Mesothelial cell of epicardium (in vitro differentiated cells): ENCODE data around the gene LRRC49. TPM values are rescaled to one million over a fixed set of nuclear protein-coding genes. Genes with fewer than 3 reads are reported as not detected.
"Not testable (repeated sequence)": the region's sequence is repeated elsewhere in the genome, so short reads cannot be mapped to it uniquely, and the experiment has no call there.

ENCODE experiments used
- DNase-seq, 2 experiments: peaks; one replicate each; pipeline ENCODE4 v3.0.0; 2021; ENCODE audit warnings: low spot score in 2 of 2; ENCODE audit not compliant: unreplicated experiment in 2 of 2
- H3K27ac Mint-ChIP-seq: 2 replicates; pipeline ENCODE4 v1.8.0; 2021; ENCODE audit warnings: mixed read lengths
- H3K27me3 Mint-ChIP-seq: 2 replicates; pipeline ENCODE4 v1.8.0; 2021; ENCODE audit warnings: low read depth, mixed read lengths
- H3K36me3 Mint-ChIP-seq: 2 replicates; pipeline ENCODE4 v1.8.0; 2021; ENCODE audit warnings: mixed read lengths
- H3K4me1 Mint-ChIP-seq: 2 replicates; pipeline ENCODE4 v1.8.0; 2021; ENCODE audit warnings: mixed read lengths
- H3K4me3 Mint-ChIP-seq: 2 replicates; pipeline ENCODE4 v1.8.0; 2021; ENCODE audit warnings: mild to moderate bottlenecking, moderate library complexity, mixed read lengths
- H3K9me3 Mint-ChIP-seq: 2 replicates; pipeline ENCODE4 v1.8.0; 2021; ENCODE audit warnings: mixed read lengths
- CTCF ChIP-seq: fragments of 200-600 bp; sonication (generic); IDR thresholded peaks from one replicate; pipeline ENCODE4 v1.5.0; 2021; ENCODE audit warnings: antibody characterized with exemption; ENCODE audit not compliant: unreplicated experiment
- total RNA-seq: library from RNA; stranded (reverse); gene quantifications from 3 replicates; pipeline ENCODE4 v1.2.1, GENCODE V29; 2021

The LRRC49 gene
- total RNA-seq, 1 donor from 2014 or later = 25.5 TPM

GRCh38 chr15:70922119-70922518 lies 29.5 kb downstream of the LRRC49 start:
- Mint-ChIP-seq H3K27me3 (no peaks in the 10 kb centered on the region), H3K36me3 (peaks cover 10% of the 10 kb centered on the region), H3K4me1 (no peaks in the 10 kb centered on the region), H3K9me3 (peaks cover 6% of the 10 kb centered on the region), H3K4me3 (no peak overlapping the region), H3K27ac (no peak overlapping the region)
- DNase-seq = no peak
- TF ChIP-seq CTCF = no peak

DNA sequence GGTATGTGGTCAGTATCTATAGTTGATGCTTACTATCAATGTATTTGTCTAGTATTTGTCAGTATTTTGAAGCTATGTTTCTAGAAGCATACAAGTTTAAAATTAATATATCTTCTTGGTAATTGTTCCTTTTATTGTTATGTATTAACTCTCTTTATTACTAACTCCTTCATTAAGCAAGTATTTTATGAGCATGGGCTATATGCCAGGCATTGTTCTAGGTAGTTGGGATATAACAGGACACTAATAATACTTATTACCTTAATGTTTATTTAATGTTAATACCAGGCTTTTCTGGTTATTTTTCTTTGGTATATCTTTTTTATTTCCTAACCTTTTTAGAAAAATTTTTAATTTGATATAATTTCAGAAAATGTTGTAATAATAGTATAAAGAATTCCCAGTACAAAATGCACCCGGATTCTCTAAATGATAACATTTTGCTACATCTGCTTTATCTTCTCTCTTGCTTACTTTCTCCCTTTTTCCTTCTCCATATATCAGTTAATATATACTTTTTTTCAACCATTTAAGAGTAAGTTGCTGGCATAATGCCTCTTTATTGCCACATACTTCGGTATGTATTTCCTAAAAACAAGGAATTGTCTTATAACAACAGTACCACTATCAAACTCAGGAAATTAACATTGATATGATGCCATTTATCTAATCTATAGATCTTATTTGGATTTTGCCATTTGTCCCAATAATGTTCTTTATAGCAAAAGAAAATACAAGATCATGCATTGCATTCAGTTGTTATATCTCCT lies 30.9 kb downstream of the LRRC49 start:
- TF ChIP-seq CTCF = no peak

GRCh38 chr15:70926914-70927313 lies 34.3 kb downstream of the LRRC49 start:
- H3K27ac Mint-ChIP-seq, H3K4me3 Mint-ChIP-seq, DNase-seq, H3K27me3 Mint-ChIP-seq, H3K4me1 Mint-ChIP-seq: not testable (repeated sequence)
- H3K36me3 Mint-ChIP-seq = peaks cover 26% of the 10 kb centered on the region
- H3K9me3 Mint-ChIP-seq = peaks cover 23% of the 10 kb centered on the region

More for the DNA sequence above, 30.9 kb downstream of the LRRC49 start:
- Mint-ChIP-seq H3K27ac (no peak overlapping the region), H3K4me3 (no peak overlapping the region), H3K27me3 (no peaks in the 10 kb centered on the region), H3K36me3 (peaks cover 14% of the 10 kb centered on the region), H3K4me1 (no peaks in the 10 kb centered on the region), H3K9me3 (peaks cover 11% of the 10 kb centered on the region)
- no peak for DNase-seq

- peaks cover 15% of the 10 kb centered on the region for H3K4me1 Mint-ChIP-seq
- no peak for TF ChIP-seq CTCF
Observed at GRCh38 chr15:70931821-70932220, 39.2 kb downstream of the LRRC49 start.

DNA sequence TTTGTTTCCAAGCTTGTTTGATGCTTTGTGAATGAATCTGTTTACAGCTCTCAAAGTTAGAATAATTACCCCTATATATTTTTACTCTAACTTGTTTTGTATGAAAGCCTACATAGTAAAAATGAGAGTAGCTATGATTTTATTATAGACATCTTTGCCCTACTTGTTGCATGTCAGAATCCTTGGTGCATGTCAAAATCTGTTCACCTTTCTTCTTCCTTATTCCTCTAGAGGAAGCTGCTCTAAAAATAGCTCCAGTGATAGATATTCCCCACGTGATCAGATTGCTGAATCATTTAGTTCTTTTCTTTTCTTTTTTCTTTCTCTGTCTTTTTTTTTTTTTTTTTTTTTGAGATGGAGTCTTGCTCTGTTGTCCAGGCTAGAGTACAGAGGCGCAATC lies 39.8 kb downstream of the LRRC49 start:
- H3K27me3 Mint-ChIP-seq = no peaks in the 10 kb centered on the region
- no peak for DNase-seq
- TF ChIP-seq CTCF = no peak
- H3K9me3 Mint-ChIP-seq = peaks cover 18% of the 10 kb centered on the region
- H3K4me1 Mint-ChIP-seq = peaks cover 16% of the 10 kb centered on the region
- H3K4me3 Mint-ChIP-seq = no peak overlapping the region
- no peak overlapping the region for H3K27ac Mint-ChIP-seq
- H3K36me3 Mint-ChIP-seq = peaks cover 16% of the 10 kb centered on the region

More at GRCh38 chr15:70931821-70932220, 39.2 kb downstream of the LRRC49 start:
- peaks cover 18% of the 10 kb centered on the region for H3K9me3 Mint-ChIP-seq
- H3K36me3 Mint-ChIP-seq = peaks cover 19% of the 10 kb centered on the region
- no peak overlapping the region for H3K27ac Mint-ChIP-seq
- no peaks in the 10 kb centered on the region for H3K27me3 Mint-ChIP-seq
- no peak for DNase-seq
- H3K4me3 Mint-ChIP-seq = no peak overlapping the region

DNA sequence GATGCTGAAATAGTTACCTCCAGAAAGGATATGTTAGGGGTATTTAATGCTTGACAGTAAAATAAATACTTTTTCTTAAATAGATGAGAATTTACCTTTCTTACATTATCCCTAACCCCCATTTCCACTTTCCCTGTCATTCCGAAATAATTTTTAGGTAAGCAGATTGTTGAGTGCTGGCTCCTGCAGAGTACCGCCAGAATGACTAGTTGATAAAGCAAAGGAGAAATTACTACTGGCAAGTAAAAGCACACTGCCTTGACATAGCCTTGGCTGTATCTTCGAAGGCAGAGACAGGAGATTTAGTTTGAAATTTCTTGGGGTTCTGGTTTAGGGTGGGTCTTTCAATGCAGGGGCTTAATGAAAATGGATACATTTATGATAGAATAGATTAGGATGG lies 40.8 kb downstream of the LRRC49 start:
- no peak overlapping the region for H3K4me3 Mint-ChIP-seq
- H3K9me3 Mint-ChIP-seq = peaks cover 14% of the 10 kb centered on the region
- TF ChIP-seq CTCF = no peak
- no peak overlapping the region for H3K27ac Mint-ChIP-seq
- H3K27me3 Mint-ChIP-seq = no peaks in the 10 kb centered on the region
- peaks cover 17% of the 10 kb centered on the region for H3K4me1 Mint-ChIP-seq
- DNase-seq = no peak
- H3K36me3 Mint-ChIP-seq = peaks cover 13% of the 10 kb centered on the region
